ENCODE data around the gene ADIPOR1. TPM values are rescaled to one million over a fixed set of nuclear protein-coding genes. Genes with fewer than 3 reads are reported as not detected.

ADIPOR1 gene
- total RNA-seq, 1 donor from 2014 or later, result 68.3 TPM

- intact Hi-C loops (cut with micrococcal nuclease), result no loop called here
Observed at GRCh38 chr1:202974856-202975255, 16.7 kb upstream of the ADIPOR1 start.

- intact Hi-C loops (cut with micrococcal nuclease), result no loop called here
Observed at GRCh38 chr1:202972046-202972445, 13.9 kb upstream of the ADIPOR1 start.

- intact Hi-C loops (cut with micrococcal nuclease), result loop anchor here (1.0 to 2.0 kb wide), 3 partner anchors 16 to 42 kb away; partner anchors contain the start of gene KLHL12
Observed at GRCh38 chr1:202968895-202969295, 10.8 kb upstream of the ADIPOR1 start.

GRCh38 chr1:202968351-202968750, 10.2 kb upstream of the ADIPOR1 start:
- intact Hi-C loops (cut with micrococcal nuclease), result loop anchor here (2.0 kb wide), 2 partner anchors 30 to 42 kb away; partner anchors contain the start of gene KLHL12

- intact Hi-C loops (cut with micrococcal nuclease), result loop anchor here (1.0 to 2.0 kb wide), 5 partner anchors 9 to 79 kb away; partner anchors contain the start of genes ADIPOR1, KLHL12, PPFIA4 and RABIF
Observed at GRCh38 chr1:202967684-202968281, 9.7 kb upstream of the ADIPOR1 start.

GRCh38 chr1:202966006-202966898, 8.1 kb upstream of the ADIPOR1 start:
- intact Hi-C loops (cut with micrococcal nuclease), result loop anchor here (2.0 kb wide), 2 partner anchors 61 to 77 kb away; partner anchors contain the start of genes PPFIA4 and RABIF

GRCh38 chr1:202965422-202965821, 7.3 kb upstream of the ADIPOR1 start:
- intact Hi-C loops (cut with micrococcal nuclease), result no loop called here

- intact Hi-C loops (cut with micrococcal nuclease), result no loop called here
Observed at GRCh38 chr1:202964791-202965410, 6.8 kb upstream of the ADIPOR1 start.

GRCh38 chr1:202961220-202961880, 3.2 kb upstream of the ADIPOR1 start:
- intact Hi-C loops (cut with micrococcal nuclease), result no loop called here

GRCh38 chr1:202959276-202959620, 1.1 kb upstream of the ADIPOR1 start:
- intact Hi-C loops (cut with micrococcal nuclease), result loop anchor here (2.0 to 10.0 kb wide), 4 partner anchors 48 to 1453 kb away; partner anchors contain the start of genes PPP1R12B, PPP1R15B, TMEM183A and UBE2T

GRCh38 chr1:202958544-202959275, 598 bp upstream of the ADIPOR1 start:
- intact Hi-C loops (cut with micrococcal nuclease), result loop anchor here (1.0 to 10.0 kb wide), 8 partner anchors 9 to 1454 kb away; partner anchors contain the start of genes CYB5R1, KLHL12, PPFIA4 and PPP1R12B

- intact Hi-C loops (cut with micrococcal nuclease), result loop anchor here (5.0 to 10.0 kb wide), 2 partner anchors 612 to 1455 kb away; partner anchors contain the start of genes PPP1R12B, PPP1R15B and UBE2T
Observed at GRCh38 chr1:202956969-202957368, 1.1 kb downstream of the ADIPOR1 start.

- intact Hi-C loops (cut with micrococcal nuclease), result loop anchor here (10.0 kb wide), 1 partner anchor 609 kb away; the partner anchor contains the start of genes PPP1R12B and UBE2T
Observed at GRCh38 chr1:202954057-202954745, 3.9 kb downstream of the ADIPOR1 start.

GRCh38 chr1:202953392-202953791, 4.7 kb downstream of the ADIPOR1 start:
- intact Hi-C loops (cut with micrococcal nuclease), result loop anchor here (1.0 to 10.0 kb wide), 2 partner anchors 16 to 609 kb away; partner anchors contain the start of genes PPP1R12B and UBE2T

GRCh38 chr1:202952818-202953217, 5.3 kb downstream of the ADIPOR1 start:
- intact Hi-C loops (cut with micrococcal nuclease), result loop anchor here (1.0 to 10.0 kb wide), 2 partner anchors 16 to 608 kb away; partner anchors contain the start of genes PPP1R12B and UBE2T

GRCh38 chr1:202952099-202952498, 6.0 kb downstream of the ADIPOR1 start:
- intact Hi-C loops (cut with micrococcal nuclease), result loop anchor here (10.0 kb wide), 1 partner anchor 607 kb away; the partner anchor contains the start of genes PPP1R12B and UBE2T

- intact Hi-C loops (cut with micrococcal nuclease), result loop anchor here (10.0 kb wide), 1 partner anchor 607 kb away; the partner anchor contains the start of genes PPP1R12B and UBE2T
Observed at GRCh38 chr1:202951437-202951836, 6.7 kb downstream of the ADIPOR1 start.

- intact Hi-C loops (cut with micrococcal nuclease), result no loop called here
Observed at GRCh38 chr1:202945483-202945882, 12.6 kb downstream of the ADIPOR1 start.

- intact Hi-C loops (cut with micrococcal nuclease), result no loop called here
Observed at GRCh38 chr1:202944438-202944921, 13.6 kb downstream of the ADIPOR1 start.

Data from T-helper 2 cell treated with Interferon-gamma antibody and Interleukin-4, amounts not matched to agents 100 ng/mL and 5 ng/mL, for 36 hours (primary cell).